Stimulated activated naive CD8-positive, alpha-beta T cell treated with anti-CD3 and anti-CD28 coated beads, Interleukin-15, amount 100 ng/mL, for 72 hours (primary cell): ENCODE results near the gene TSKU.

Source experiments
- ATAC-seq: fragments of 150-1000 bp; cut with Tn5 transposase; 2 replicates; pipeline ENCODE4 v1.10.0; 2021; ENCODE audit warnings: mild to moderate bottlenecking, moderate library complexity
- DNase-seq, 2 donors: peaks; one replicate each; pipeline ENCODE4 v3.0.0; 2021 to 2022
- H3K27ac Mint-ChIP-seq, 2 donors: one replicate each; pipeline ENCODE4 v1.8.0; 2022; ENCODE audit warnings: mild to moderate bottlenecking in 2 of 2, mixed read lengths in 2 of 2, moderate library complexity in 2 of 2
- H3K27me3 Mint-ChIP-seq: one replicate; pipeline ENCODE4 v1.8.0; 2022; ENCODE audit warnings: mixed read lengths
- H3K4me1 Mint-ChIP-seq: one replicate; pipeline ENCODE4 v1.8.0; 2022; ENCODE audit warnings: mild to moderate bottlenecking, mixed read lengths
- H3K4me3 Mint-ChIP-seq, 2 donors: one replicate each; pipeline ENCODE4 v1.8.0; 2022; ENCODE audit warnings: mild to moderate bottlenecking in 2 of 2, mixed read lengths in 2 of 2, moderate library complexity in 1 of 2
- H3K9me3 Mint-ChIP-seq, 2 donors: one replicate each; pipeline ENCODE4 v1.8.0; 2022; ENCODE audit warnings: mixed read lengths in 2 of 2

The TSKU gene

DNA sequence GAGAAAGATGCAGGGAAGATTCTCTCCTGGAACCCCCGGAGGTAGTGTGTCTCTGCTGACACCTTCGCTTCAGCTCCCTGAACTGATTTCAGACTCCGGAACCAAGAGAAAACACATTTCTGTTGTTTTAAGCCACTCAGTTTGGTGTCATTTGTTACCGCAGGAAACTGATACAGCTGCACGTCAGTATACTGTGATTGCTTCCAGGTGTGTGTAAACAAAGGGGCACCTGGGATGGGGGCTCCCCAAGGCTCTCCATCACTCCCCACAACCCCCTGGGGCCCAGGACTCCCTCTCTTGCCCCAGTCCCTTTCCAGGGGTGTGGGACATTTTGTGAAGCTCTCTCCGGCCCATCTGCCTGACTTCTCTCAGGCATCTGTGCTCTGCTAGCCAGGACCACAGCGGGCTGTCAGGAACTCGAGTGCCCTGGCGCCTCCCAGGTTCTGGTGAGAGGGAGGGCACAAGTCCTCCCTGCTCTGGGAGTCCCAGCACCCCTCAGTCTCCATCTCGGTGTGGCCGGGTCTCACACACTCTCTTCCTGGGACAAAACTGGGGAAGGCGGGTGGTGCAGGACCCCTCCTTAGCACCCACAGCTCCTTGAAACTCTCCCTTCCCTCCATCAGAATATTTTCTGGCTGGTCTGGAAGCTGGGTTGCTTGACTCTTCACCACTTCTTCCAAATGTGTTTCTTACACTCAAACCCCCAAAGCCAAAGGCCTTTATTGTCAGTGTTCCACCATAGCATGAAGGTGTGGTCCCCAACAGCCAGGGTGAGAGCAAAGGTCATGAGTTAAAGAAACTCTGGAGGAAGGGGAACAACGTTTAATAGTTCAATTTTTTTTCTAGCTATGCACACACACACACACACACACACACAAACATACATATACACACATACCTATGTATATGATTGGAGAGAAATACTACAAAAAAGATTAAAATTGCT lies 35.0 kb upstream of the TSKU start:
- DNase-seq (no peak), ATAC-seq (no peak)
- peak overlapping the region in 1 of 2 donors; percentile 11 for H3K27ac Mint-ChIP-seq
- H3K9me3 Mint-ChIP-seq = no peaks in the 10 kb centered on the region
- H3K4me1 Mint-ChIP-seq = no peaks in the 10 kb centered on the region
- H3K27me3 Mint-ChIP-seq = peaks cover 25% of the 10 kb centered on the region
- no peak overlapping the region for H3K4me3 Mint-ChIP-seq

DNA sequence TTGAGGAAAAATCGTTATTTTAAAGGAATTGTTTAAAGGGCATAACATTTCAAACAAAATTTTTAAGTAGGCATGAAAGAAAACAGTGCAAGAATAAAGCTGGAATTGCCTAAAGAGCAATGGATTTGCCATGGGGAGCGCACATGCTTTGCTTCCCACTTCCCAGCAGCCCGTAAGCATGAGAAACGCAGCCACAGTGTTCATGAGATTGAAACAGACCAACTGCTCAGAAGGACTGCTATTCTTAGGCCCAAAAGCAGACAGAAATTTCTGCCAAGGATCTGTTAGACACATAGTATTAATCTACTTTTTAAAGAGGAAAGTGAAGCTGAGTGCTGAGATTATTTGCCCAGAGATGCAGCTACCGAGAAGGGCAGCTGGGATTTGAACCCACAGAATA lies 34.2 kb upstream of the TSKU start:
- DNase-seq (no peak), ATAC-seq (no peak)
- Mint-ChIP-seq H3K4me3 (no peak overlapping the region), H3K27ac (no peak overlapping the region), H3K27me3 (peaks cover 25% of the 10 kb centered on the region), H3K9me3 (no peaks in the 10 kb centered on the region), H3K4me1 (no peaks in the 10 kb centered on the region)

GRCh38 chr11:76750067-76750466 lies 33.1 kb upstream of the TSKU start:
- no peaks in the 10 kb centered on the region for H3K4me1 Mint-ChIP-seq
- H3K4me3 Mint-ChIP-seq = no peak overlapping the region
- H3K27me3 Mint-ChIP-seq = peaks cover 25% of the 10 kb centered on the region

DNA sequence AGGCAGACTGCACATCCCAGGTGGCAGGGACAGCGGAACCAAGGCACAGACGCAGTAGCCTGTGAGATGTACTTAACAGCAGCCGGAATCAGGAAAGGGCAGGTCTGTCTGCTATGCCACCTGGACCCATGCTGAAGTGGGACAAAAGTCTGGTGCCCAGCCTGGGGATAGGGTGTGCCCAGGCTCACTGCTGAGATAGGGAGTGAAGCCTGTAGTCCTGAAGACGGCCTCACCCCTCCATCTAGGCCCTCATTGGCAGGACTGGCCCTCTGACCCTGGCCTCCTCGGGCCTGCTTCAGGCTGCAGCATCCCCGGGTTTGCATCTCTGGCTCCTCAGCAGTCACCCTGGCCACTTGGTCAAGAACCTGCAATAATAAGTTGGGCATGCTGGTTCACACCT lies 32.4 kb upstream of the TSKU start:
- DNase-seq (no peak), ATAC-seq (no peak)
- no peak overlapping the region for H3K4me3 Mint-ChIP-seq
- H3K9me3 Mint-ChIP-seq = no peaks in the 10 kb centered on the region
- peaks cover 21% of the 10 kb centered on the region for H3K27me3 Mint-ChIP-seq
- H3K27ac Mint-ChIP-seq = no peak overlapping the region
- H3K4me1 Mint-ChIP-seq = no peaks in the 10 kb centered on the region

More at GRCh38 chr11:76750067-76750466, 33.1 kb upstream of the TSKU start:
- DNase-seq = no peak
- no peak overlapping the region for H3K27ac Mint-ChIP-seq
- no peak for ATAC-seq
- no peaks in the 10 kb centered on the region for H3K9me3 Mint-ChIP-seq

DNA sequence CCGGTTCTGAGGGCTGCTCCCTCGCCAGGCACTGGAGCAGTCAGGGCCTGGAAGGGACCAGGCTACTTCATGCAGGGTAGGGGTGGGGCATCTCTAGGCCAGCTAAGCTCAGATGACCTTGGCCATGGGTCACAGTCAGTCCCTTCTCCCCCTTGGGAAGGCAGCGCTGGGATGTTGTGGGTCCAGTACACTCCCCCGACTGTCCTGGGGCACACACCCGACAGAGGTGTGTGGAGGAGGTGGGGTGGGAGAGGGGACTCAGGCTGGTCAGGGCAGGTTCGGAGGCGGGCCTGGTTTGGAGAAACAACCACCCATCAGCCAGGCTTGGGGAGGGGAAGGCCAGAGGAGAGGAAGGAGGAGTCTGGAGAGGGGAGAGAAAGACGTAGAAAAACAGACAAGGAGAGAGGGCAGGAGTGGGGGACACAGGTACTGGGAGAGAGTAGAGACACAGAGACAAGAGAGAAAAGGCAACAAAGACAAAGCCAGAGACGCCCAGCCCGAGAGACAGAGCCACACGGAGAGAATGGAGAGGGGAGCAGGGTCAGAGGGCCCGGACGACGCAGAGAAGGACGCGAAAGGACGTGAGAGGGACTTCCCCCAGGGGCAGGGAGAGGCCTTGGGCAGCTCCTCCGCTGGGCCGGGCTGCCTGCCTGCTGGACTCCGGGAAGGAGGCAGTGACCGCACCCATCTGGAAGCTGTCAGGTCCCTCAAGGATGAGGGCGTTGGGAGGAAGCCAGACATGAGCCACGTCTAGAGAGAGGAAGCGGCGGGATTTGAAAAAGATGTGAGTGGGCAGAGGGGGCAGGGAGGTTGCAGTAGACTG lies 30.6 kb upstream of the TSKU start:
- H3K9me3 Mint-ChIP-seq = no peaks in the 10 kb centered on the region
- no peak for ATAC-seq
- no peak for DNase-seq

GRCh38 chr11:76753449-76753848 lies 29.7 kb upstream of the TSKU start:
- no peak for DNase-seq
- no peak overlapping the region for H3K4me3 Mint-ChIP-seq
- no peak overlapping the region for H3K27ac Mint-ChIP-seq
- H3K4me1 Mint-ChIP-seq = no peaks in the 10 kb centered on the region
- peaks cover 20% of the 10 kb centered on the region for H3K27me3 Mint-ChIP-seq
- ATAC-seq = no peak
- H3K9me3 Mint-ChIP-seq = no peaks in the 10 kb centered on the region

More for the DNA sequence above, 30.6 kb upstream of the TSKU start:
- peaks cover 22% of the 10 kb centered on the region for H3K27me3 Mint-ChIP-seq
- H3K4me1 Mint-ChIP-seq = no peaks in the 10 kb centered on the region
- peak overlapping the region in 1 of 2 donors; percentile 35 for H3K27ac Mint-ChIP-seq
- no peak overlapping the region for H3K4me3 Mint-ChIP-seq

DNA sequence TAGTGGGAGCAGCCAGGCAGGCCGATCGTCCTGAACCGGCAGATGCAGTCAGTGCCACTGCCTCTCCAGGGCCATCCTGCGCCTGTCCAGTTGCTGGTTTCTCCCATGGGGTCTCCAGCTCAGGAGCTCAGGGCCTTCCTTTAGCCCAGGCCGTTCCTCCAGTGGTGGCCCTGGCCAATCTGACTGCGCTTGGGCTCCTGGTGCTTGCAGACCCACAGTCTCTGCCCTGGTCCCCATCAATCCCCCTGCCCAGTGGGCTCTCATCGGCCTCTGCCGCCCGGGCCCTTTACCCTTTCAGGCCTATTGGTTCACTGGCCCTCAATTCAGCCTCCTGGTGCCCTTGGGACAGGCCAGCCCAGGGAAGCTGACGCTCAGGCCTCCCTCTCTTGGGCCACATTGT lies 29.2 kb upstream of the TSKU start:
- Mint-ChIP-seq H3K9me3 (no peaks in the 10 kb centered on the region), H3K27ac (no peak overlapping the region), H3K27me3 (peaks cover 20% of the 10 kb centered on the region), H3K4me3 (no peak overlapping the region), H3K4me1 (no peaks in the 10 kb centered on the region)
- no peak for ATAC-seq
- DNase-seq = no peak

DNA sequence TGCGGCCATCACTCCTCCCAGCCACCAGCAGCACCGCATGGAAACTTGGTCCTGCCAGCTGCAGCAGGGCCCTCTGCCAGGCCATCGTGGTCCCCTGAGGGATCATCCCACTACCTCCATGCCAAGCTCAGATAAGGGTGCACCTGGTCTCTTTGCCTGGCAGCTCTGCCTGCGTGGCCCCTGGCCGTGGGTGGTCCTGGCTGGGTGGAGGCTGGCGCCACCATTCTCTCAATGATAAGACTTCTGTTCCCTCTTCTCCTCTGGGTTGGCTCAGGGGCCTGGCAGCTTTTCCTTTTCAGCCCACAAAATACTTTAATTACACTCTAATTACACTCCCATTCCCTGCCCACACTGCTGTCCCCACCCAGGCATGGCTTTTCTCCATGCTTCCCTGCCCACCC lies 26.8 kb upstream of the TSKU start:
- no peaks in the 10 kb centered on the region for H3K4me1 Mint-ChIP-seq
- no peak overlapping the region for H3K27ac Mint-ChIP-seq
- peaks cover 20% of the 10 kb centered on the region for H3K27me3 Mint-ChIP-seq
- no peak overlapping the region for H3K4me3 Mint-ChIP-seq
- ATAC-seq = no peak
- no peaks in the 10 kb centered on the region for H3K9me3 Mint-ChIP-seq
- DNase-seq = no peak

DNA sequence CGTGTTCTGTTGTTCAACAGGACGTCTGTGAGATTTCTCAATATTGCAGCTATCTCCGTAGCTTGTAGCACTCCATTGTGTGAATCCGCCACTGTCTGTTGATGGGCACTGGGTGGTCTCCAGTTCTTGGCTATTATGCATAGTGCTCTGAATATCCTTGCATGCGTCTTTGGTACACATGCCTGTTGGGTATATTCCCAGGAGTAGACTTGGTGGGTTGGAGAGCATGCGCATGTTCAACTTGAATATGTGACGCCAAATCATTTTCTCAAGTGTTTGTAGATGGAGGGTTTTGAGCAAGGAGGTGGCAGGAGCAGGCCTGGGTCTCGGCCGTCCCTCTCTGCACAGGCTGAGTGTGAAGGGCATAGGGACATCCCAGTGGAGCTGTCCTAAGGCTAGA lies 24.8 kb upstream of the TSKU start:
- H3K9me3 Mint-ChIP-seq = no peaks in the 10 kb centered on the region
- DNase-seq (no peak), ATAC-seq (no peak)
- H3K27me3 Mint-ChIP-seq = peaks cover 9% of the 10 kb centered on the region
- H3K4me3 Mint-ChIP-seq = no peak overlapping the region
- H3K4me1 Mint-ChIP-seq = no peaks in the 10 kb centered on the region
- H3K27ac Mint-ChIP-seq = no peak overlapping the region

GRCh38 chr11:76759092-76759491 lies 24.1 kb upstream of the TSKU start:
- no peak for DNase-seq
- H3K4me3 Mint-ChIP-seq = no peak overlapping the region
- H3K4me1 Mint-ChIP-seq = no peaks in the 10 kb centered on the region
- H3K27ac Mint-ChIP-seq = no peak overlapping the region
- no peaks in the 10 kb centered on the region for H3K9me3 Mint-ChIP-seq
- H3K27me3 Mint-ChIP-seq = peaks cover 9% of the 10 kb centered on the region
- no peak for ATAC-seq

GRCh38 chr11:76759517-76759916 lies 23.6 kb upstream of the TSKU start:
- no peaks in the 10 kb centered on the region for H3K4me1 Mint-ChIP-seq
- H3K27me3 Mint-ChIP-seq = peaks cover 9% of the 10 kb centered on the region
- DNase-seq (no peak), ATAC-seq (no peak)
- no peaks in the 10 kb centered on the region for H3K9me3 Mint-ChIP-seq
- H3K4me3 Mint-ChIP-seq = no peak overlapping the region
- H3K27ac Mint-ChIP-seq = peak overlapping the region in 1 of 2 donors; percentile 39

DNA sequence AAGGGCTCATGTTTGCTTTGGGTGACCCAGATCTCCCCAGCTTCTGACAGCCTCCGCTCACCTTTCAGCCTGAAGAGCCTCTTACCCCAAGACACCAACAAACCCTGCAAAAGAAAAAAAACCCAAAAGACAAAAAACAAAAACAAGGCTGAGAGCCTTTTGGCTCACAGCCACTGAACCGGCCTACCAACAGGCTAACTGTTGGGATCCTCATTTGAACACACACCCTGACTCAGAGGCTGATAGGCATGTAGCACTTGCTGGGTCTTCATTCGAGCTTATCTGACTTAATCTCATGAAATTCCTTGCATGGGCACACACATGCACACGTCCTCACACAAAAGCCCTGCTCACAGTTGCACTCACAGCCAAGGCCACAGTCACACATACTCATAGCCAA lies 22.9 kb upstream of the TSKU start:
- Mint-ChIP-seq H3K27ac (no peak overlapping the region), H3K27me3 (peaks cover 9% of the 10 kb centered on the region), H3K9me3 (no peaks in the 10 kb centered on the region), H3K4me1 (no peaks in the 10 kb centered on the region), H3K4me3 (no peak overlapping the region)
- no peak for DNase-seq
- ATAC-seq = no peak

DNA sequence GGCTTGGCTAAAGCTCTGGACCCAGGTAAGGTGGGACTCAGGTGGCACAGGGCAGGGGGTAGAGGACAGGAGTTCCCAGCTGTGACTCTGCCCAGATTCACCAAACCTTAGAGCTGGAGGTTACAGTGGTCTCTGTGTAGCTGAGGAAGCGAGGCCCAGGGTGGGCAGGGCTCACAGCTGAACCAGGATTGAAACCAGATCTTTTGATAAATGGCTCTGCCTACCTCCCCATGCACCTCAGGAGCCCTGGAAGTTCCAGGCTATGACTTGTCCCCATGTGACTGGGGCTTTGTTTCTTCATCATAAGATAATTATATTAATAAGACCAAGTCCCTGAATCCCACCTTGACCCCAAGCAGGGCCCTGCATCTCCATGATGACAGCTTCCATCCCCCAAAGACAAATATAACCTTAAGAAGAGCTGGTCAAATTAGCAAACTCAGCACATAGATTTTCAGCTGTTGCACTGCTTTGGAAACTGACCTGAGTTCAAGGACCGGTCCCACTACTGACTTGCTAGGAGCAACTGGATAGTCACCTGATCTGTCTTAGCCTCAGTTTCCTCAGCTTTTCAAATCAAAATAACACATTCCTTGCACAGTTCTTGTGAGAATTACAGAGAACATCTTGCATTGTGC lies 21.3 kb upstream of the TSKU start:
- Mint-ChIP-seq H3K9me3 (no peaks in the 10 kb centered on the region), H3K4me3 (no peak overlapping the region), H3K27me3 (peaks cover 1% of the 10 kb centered on the region), H3K4me1 (peaks cover 1% of the 10 kb centered on the region), H3K27ac (no peak overlapping the region)
- ATAC-seq (no peak), DNase-seq (no peak)

- Mint-ChIP-seq H3K4me1 (peaks cover 6% of the 10 kb centered on the region), H3K4me3 (no peak overlapping the region), H3K27ac (no peak overlapping the region), H3K27me3 (no peaks in the 10 kb centered on the region), H3K9me3 (no peaks in the 10 kb centered on the region)
- no peak for DNase-seq
- ATAC-seq = no peak
Measured at GRCh38 chr11:76762356-76762752, 20.8 kb upstream of the TSKU start.

GRCh38 chr11:76762867-76763572 lies 20.1 kb upstream of the TSKU start:
- Mint-ChIP-seq H3K9me3 (no peaks in the 10 kb centered on the region), H3K27me3 (no peaks in the 10 kb centered on the region), H3K4me3 (no peak overlapping the region), H3K27ac (no peak overlapping the region), H3K4me1 (peaks cover 13% of the 10 kb centered on the region)
- DNase-seq (no peak), ATAC-seq (no peak)
